GM12872 (cell line): ENCODE results near the gene MBD2.

Experiments
- CTCF ChIP-seq: IDR thresholded peaks from 3 replicates; pipeline ENCODE4 v1.5.1; 2011; ENCODE audit warnings: low read depth, mild to moderate bottlenecking, low read length, moderate library complexity; ENCODE audit not compliant: insufficient read depth

MBD2 gene

GRCh38 chr18:54241483-54241882, 17.0 kb upstream of the MBD2 start:
- no peak for TF ChIP-seq CTCF

DNA sequence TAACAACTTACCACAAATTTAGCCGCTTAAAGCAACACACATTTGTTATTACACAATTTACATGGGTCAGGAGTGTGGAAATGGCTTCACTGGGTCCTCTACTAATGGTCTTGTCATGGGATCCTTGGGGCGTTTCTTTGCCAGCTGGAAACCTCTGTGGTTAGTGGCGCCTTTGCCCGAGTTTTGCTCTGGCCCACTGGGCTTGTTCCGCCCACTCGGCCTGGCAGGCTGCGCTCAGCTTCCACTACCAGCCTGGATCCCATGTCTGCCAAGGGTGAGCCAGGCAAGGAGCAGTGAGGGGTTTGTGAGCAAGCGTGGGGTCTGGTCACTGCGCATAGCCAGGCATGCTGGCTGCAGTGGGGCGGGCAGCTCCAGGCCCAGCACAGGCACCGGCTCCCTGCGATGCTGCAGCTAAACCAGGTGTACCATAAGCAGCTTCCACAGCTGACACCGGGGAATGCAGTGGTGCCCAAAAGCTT, 16.2 kb upstream of the MBD2 start:
- TF ChIP-seq CTCF: no peak

DNA sequence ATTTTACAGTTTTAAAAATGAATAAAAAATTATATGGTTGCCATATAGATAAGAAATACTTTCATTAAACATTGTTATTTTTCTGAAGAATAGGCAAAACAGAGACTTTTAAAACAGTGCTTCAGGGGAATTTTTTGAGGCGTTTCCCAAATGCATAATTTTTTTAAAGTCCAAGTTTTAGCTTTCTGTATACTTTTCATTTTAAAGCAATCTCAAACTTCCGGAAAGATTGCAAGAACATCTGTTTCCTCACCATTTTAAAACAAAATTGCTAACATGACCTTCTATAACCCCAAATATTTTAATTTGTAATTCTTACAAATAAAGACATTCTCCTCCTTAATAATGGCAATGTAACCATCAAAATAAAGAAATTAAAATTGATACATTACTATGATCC, 15.1 kb upstream of the MBD2 start:
- TF ChIP-seq CTCF: no peak

DNA sequence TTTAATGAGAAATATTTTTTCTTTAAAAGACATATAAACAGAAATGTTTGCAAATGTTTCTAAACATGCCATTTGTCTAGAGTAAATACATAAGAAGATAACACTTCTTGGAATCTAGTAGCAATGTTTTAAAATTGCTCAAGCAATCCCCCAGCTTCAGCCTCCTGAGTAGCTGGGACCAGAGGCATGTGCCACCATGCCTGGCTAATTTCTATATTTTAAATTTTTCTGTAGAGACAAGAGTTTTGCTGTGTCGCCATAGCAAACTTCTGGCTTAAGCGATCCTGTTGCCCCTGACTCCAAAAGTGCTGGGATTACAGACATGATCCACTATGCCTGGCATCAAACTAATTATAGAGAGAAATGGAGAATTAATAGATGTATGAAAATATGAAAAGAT, 14.6 kb upstream of the MBD2 start:
- no peak for TF ChIP-seq CTCF

- no peak for TF ChIP-seq CTCF
Measured at GRCh38 chr18:54238173-54238936, 13.9 kb upstream of the MBD2 start.

- TF ChIP-seq CTCF: no peak
Measured at GRCh38 chr18:54235871-54236270, 11.4 kb upstream of the MBD2 start.

DNA sequence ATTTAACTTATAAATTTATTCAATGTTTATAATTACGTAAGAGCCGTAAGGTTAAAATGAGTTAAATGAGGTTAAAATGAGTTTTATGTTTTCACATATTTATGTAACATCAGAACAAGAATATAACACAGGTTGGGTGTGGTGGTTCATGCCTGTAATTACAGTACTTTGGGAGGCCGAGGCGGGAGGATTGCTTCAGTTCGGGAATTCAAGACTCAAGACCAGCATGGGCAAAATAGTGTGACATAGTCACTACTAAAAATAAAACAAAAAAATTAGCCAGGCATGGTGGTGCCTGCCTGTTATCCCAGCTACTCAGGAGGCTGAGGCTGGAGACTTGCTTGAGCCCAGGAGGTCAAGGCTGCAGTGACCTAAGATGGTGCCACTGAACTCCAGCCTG, 9.3 kb upstream of the MBD2 start:
- TF ChIP-seq CTCF: no peak
